CD4-positive, alpha-beta T cell treated with Interleukin-12 subunit alpha and Interleukin-12 subunit beta, for 1 hour (primary cell): ENCODE data around the gene GMPPA.
A peak's percentile ranks its signal among the peaks of the same experiment; 100 is the strongest.

ENCODE experiments used
- DNase-seq: peaks from one replicate; pipeline ENCODE4 v3.0.0-alpha.2; 2020

The GMPPA gene

GRCh38 chr2:219522111-219523030 is 23.7 kb downstream of the GMPPA start:
- DNase-seq: no peak

DNA sequence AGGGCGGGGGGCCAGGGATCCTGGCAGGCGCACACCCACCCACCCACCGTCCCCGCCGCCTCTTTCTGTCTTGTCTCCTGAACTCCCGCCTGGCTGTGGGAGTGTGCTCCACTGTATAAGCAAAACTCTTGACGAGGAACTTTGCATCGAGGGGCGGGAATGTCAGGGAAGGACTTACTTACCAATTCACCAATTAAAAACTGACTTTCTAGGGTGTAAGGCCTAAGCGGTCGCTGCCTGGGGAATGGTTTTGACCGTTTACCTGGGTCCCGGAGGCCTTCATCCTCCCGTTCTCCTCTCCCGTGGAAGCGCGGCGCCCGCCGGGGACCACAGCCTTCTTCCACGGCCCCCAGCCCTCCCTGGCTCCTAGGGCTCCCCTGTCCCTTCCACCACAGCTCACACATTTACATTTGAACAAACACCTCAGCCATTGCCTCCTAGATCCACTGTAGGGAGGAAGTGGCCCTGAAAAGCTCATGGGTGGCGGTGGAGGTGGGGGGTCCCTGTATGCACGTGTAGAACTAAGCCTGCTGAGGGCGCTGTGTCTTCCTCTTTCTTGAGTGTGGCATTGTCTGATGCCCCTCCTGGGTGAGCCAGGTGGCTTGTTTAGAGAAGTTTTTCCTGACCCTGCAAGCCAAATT is 24.5 kb downstream of the GMPPA start:
- no peak for DNase-seq

DNA sequence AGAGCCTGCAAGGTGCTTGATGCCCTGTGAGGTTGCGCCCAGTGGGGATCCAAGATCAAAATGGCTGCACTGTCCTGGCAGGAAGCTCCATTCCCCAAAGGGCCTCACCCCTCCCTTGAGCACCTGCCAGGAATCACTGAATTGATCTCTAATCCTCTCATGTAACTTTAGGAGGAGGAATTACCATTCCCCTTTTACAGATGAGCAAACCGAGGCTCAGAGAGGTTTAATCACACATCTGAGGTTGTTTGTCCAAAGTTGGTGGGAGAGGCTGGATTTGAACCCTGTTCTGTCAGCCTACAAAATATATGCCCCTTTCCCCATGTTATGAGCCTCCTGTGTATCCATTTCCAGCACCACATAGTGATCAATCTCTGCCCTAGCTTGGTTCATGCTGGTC is 26.1 kb downstream of the GMPPA start:
- no peak for DNase-seq

DNA sequence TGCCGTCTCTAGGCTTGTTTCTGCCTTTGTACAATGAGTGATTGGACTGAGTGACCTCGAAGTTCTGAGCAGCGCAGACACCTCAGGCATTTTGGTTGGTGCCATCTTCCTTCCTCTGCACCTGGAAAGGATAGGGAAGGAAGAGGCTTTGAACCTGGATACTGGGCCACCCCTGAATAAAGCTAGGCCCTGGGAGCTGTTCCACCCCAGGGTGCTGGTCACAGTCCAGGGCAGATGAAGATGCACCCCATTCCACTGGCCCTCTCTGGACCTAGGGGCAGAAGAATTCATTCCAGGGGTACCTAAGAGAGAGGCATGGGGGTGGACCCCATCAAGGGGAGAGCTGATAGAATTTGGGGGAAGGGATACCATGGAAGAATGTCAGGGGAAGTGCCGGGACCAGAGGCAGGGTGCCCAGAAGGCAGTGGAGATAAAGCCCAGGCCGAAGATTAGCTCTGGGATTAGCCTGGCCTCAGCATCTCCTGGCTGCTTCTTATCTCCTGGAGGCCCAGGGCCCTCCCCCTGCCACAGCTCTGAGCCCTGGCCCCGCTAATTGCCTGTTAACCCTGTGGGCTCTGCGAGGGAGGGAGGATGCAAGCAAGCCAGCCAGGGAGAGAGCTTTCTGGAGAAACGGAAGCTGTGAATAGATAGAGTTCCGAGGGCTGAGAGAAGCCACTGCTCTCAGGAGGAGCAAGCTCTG is 27.0 kb downstream of the GMPPA start:
- DNase-seq: no peak

- no peak for DNase-seq
These were observed 27.8 kb downstream of the GMPPA start for GRCh38 chr2:219526320-219527075.

GRCh38 chr2:219527076-219527394 is 28.3 kb downstream of the GMPPA start:
- DNase-seq: no peak

DNA sequence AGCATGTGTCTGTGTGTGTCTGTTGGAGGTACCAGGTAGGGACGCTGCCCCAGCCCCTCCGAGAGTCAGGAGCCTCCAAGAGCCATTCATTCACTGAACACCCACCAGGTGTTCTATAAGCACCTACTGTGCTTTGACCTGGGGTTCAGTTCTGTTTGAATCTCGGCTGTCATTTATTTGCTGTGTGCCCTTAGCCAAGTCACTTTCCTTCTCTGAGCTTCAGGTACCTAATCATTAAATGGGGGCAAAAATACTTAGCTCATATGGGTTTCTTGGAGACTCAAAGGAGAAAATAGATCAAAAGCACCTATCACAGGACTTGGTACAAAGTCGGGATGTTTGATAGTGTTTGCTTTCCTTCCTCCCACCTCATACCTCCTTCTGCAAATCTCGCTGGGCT is 28.8 kb downstream of the GMPPA start:
- DNase-seq: no peak

DNA sequence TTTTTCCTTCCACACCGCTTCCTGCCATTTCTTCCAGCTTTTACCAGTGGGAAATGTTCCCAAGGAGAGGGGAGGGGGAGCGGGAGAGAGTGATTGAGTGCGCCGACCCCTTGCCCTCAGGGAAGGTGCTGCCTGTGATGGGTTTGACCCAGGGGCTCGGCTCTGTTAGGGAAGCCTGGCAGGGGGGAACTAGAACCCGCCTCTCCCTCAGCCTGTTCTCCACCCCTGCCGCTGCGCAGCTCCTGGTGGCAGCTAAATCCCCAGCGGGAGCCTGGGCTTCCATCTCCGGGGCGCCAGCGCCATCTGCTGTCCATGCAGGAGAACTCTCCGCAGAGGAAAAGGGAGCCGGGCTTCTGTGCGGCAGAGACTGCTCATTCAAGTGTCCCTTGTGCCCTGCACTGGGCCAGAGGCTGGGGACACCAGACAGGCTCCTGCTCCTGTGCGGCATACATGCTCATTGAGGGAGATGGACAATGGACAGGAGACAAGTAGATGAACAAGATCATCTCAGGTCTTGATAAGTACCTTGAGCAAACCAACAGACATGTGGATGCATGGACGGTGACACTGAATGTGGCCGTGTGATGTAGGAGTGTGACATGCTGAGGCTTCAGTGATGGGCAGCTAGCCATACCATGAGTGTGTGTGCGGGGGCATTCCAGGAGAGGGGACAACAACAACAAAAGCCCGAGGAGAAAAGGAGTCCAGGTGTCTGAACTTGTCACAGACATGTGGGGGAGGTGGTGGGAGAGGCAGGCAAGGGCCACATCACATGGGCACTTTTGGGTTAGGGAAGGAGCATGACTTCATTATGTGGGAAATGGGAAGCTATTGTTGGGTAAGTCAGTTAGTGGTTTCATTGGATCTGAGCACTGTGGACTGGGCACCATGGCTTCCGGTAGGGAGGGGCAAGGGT is 31.6 kb downstream of the GMPPA start:
- DNase-seq: peak; percentile 85

DNA sequence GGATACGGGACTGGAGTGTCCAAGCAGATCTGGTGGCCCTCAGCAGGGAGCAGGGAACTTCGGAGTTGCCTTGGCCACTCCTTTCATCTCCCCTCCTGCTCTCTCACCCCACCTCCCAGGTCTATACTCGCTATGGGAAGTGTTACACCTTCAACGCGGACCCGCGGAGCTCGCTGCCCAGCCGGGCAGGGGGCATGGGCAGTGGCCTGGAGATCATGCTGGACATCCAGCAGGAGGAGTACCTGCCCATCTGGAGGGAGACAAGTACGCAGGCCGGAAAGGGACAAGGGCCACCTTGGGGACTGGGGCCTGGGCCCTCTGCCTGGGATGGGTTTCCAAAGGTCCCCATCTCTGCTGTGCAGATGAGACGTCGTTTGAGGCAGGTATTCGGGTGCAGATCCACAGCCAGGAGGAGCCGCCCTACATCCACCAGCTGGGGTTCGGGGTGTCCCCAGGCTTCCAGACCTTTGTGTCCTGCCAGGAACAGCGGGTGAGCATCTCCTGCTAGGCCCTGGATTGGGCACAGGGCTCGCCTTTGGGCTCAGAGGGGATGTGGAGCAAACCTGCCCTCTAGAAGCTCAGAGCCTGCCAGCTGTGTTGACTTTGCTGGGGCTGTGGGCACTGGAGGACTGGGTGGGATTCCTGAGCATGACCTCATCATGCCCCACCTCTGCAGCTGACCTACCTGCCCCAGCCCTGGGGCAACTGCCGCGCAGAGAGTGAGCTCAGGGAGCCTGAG is 33.1 kb downstream of the GMPPA start:
- no peak for DNase-seq

GRCh38 chr2:219532378-219532649 is 33.6 kb downstream of the GMPPA start:
- DNase-seq: no peak

DNA sequence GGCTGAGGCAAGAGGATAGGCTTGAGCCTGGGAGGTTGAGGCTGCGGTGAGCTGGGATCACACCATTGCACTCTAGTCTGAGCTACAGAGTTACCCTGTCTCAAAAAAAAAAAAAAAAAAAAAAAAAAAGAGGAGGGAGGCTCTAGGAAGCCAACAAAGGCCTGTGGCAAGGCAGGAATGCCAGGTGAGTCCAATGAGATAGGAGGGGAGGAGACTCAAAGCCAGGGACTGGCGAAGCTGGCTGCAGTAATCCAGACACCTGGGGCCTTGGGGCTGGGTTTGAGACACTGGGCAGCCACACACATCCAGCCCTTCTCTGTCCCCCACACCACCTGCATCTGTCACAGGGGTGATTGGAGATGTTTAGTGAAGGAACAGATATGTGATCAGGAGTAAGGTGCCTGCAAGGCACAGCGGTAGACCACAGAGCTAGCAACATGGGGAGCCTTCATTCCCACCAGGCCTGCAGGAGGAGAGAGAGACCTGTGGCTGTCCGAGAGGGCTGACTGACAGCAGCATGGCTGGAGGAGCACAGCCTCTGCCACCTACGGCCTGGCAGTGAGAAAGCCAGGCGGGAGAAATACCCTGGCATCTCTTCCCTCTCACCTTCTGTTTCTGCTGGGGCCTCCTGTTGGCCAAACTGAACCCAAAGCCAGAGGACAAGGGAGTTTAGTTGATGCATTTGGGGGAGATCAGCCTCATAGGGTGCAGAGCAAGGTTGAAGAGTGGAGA is 35.4 kb downstream of the GMPPA start:
- DNase-seq: no peak

- DNase-seq: no peak
These were observed 37.7 kb downstream of the GMPPA start for GRCh38 chr2:219536425-219536824.

DNA sequence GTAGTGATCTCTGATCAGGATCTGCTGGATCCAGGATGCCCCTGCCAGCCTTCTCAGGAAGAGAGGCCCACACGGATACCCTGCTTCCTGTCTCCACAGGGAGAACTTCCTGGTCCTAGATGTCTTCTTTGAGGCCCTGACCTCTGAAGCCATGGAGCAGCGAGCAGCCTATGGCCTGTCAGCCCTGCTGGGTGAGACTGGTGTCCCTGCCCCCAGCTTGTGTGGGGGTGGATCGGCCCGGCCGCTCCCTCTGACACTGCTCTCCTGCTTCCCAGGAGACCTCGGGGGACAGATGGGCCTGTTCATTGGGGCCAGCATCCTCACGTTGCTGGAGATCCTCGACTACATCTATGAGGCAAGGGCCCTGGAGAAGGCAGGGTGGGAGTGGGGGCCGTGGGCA is 38.3 kb downstream of the GMPPA start:
- no peak for DNase-seq

- no peak for DNase-seq
These were observed 39.2 kb downstream of the GMPPA start for GRCh38 chr2:219537657-219538488.

- no peak for DNase-seq
These were observed 39.8 kb downstream of the GMPPA start for GRCh38 chr2:219538504-219538951.

DNA sequence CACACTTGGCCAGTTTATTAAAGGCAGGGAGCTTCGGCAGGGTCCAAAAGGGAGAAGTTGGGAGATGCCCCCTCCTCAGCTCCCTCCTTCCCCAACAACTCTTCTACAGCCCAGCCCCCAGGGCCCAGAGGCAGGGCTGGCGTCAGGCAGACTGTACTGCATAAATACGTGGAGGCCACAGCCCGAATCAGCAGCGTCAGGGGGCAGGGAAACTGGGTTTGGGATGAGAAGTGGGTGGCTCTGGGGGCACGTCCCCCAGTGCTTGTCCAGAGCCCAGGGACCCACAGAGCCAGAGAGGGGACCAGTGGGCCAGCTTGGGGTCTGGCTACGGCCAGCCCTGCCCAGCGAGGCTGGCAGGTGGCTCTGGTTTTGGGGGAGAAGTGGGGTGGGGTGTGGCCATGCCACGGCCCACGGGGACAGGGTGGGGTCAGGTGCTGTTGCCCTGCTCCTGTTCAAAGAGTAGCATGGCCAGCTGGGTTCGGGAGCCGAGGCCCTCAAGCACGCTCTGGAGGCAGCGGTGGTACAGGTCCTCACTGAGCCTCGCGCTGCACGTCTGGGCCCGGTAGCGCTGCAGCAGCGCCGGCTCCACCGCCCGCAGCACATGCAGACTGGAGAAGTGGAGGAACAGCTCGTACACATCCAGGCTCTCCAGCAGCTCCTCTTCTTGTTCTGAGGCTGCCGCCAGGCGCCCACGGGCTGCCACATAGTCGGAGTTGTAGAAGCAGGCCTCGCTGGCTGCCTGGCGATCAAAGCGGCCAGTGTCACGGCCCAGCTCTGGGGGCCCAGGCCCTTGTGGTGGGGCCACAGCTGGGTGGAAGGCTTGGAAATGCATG is 40.5 kb downstream of the GMPPA start:
- DNase-seq: no peak

GRCh38 chr2:219539926-219540678 is 41.4 kb downstream of the GMPPA start:
- no peak for DNase-seq
